ENCODE data around the gene DCAF4.

Gene DCAF4

DNA sequence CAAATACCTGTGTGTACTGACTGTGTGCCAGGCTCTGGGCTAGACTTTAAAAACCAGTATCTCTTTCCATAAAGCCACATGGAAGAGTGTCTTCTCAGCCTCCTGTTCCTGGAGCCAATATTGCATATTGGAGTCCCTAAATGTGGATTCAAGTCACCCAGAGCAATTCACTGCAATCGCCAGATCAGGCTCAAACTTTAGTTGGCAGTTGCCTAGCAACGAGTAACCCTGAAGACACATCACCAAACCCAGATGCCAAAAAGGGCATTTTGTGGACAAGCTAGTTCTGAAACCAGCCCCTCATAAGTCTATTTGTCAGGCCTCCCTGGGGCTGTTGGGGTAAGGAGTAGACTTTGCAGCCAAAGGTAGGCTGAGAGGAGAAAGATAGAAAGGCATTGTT is 46.1 kb upstream of the DCAF4 start:
- H3K27me3 ChIP-seq (ENCODE audit: insufficient read depth, poor library complexity, severe bottlenecking): no peaks in the 10 kb centered on the region
- DNase-seq (ENCODE audit: low spot score): no peak
- no peaks in the 10 kb centered on the region for H3K36me3 ChIP-seq (ENCODE audit: low read depth)
- peaks cover 6% of the 10 kb centered on the region for H3K4me1 ChIP-seq (ENCODE audit: insufficient read depth, poor library complexity, severe bottlenecking)
- ATAC-seq (ENCODE audit: low read depth): no peak
- no peak overlapping the region for H3K27ac ChIP-seq (ENCODE audit: poor library complexity, severe bottlenecking)
- no peak overlapping the region for H3K4me3 ChIP-seq (ENCODE audit: severe bottlenecking)
- H3K9me3 ChIP-seq (ENCODE audit: severe bottlenecking): no peaks in the 10 kb centered on the region
- TF ChIP-seq, protein P1, sequence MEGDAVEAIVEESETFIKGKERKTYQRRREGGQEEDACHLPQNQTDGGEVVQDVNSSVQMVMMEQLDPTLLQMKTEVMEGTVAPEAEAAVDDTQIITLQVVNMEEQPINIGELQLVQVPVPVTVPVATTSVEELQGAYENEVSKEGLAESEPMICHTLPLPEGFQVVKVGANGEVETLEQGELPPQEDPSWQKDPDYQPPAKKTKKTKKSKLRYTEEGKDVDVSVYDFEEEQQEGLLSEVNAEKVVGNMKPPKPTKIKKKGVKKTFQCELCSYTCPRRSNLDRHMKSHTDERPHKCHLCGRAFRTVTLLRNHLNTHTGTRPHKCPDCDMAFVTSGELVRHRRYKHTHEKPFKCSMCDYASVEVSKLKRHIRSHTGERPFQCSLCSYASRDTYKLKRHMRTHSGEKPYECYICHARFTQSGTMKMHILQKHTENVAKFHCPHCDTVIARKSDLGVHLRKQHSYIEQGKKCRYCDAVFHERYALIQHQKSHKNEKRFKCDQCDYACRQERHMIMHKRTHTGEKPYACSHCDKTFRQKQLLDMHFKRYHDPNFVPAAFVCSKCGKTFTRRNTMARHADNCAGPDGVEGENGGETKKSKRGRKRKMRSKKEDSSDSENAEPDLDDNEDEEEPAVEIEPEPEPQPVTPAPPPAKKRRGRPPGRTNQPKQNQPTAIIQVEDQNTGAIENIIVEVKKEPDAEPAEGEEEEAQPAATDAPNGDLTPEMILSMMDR (IDR thresholded peaks at IDR 0.05; ENCODE audit: poor library complexity, severe bottlenecking): no peak

DNA sequence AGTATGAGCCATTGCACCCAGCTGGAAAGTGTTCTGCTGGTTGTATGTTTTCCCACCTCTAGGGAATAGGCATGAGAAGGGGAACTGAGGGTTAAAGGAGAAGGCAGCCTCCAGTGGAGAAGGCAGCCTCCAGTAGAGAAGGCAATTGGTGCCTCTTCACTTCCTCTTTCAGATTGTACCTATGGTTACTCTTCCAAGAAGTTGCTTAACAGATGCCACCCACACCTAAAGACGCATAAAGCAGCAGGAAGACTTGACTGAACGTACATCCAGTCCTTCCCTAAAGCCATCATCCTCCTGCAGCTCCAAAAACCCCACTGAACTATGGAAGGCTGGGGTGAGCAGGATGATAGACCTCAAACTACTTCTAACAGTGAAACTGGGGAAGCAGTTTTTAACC is 45.4 kb upstream of the DCAF4 start:
- Histone ChIP-seq H3K27me3 (ENCODE audit: insufficient read depth, poor library complexity, severe bottlenecking) (no peaks in the 10 kb centered on the region), H3K9me3 (ENCODE audit: severe bottlenecking) (no peaks in the 10 kb centered on the region), H3K4me3 (ENCODE audit: severe bottlenecking) (no peak overlapping the region), H3K27ac (ENCODE audit: poor library complexity, severe bottlenecking) (no peak overlapping the region), H3K36me3 (ENCODE audit: low read depth) (no peaks in the 10 kb centered on the region), H3K4me1 (ENCODE audit: insufficient read depth, poor library complexity, severe bottlenecking) (peaks cover 6% of the 10 kb centered on the region)
- ATAC-seq (ENCODE audit: low read depth) (no peak), DNase-seq (ENCODE audit: low spot score) (no peak)
- TF ChIP-seq, protein P1 (IDR thresholded peaks at IDR 0.05; ENCODE audit: poor library complexity, severe bottlenecking): no peak

GRCh38 chr14:72881543-72881942 is 44.7 kb upstream of the DCAF4 start:
- no peaks in the 10 kb centered on the region for H3K36me3 ChIP-seq (ENCODE audit: low read depth)
- H3K4me3 ChIP-seq (ENCODE audit: severe bottlenecking): no peak overlapping the region

DNA sequence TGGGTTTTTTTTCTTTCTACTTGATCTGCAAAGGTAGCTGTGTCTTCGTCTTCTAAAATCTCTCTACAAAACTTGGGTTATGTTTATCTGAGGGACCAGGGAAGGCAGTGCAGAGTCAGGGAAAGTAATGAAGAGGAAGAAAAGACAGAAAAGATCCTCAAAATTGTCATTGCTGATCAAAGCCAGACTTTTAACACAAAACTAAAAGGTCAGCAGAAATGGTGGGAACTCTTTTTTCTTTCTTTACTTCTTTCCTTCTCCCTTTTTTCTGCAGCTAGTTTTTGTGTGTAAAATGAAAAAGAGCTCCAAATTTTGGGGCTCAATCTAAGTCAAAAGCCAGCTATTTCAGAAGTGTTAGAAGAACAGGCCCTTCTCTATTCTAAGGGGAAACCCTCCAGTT is 44.2 kb upstream of the DCAF4 start:
- DNase-seq (ENCODE audit: low spot score) (no peak), ATAC-seq (ENCODE audit: low read depth) (no peak)

More at GRCh38 chr14:72881543-72881942, 44.7 kb upstream of the DCAF4 start:
- ATAC-seq (ENCODE audit: low read depth): no peak
- no peaks in the 10 kb centered on the region for H3K9me3 ChIP-seq (ENCODE audit: severe bottlenecking)
- TF ChIP-seq, protein P1 (IDR thresholded peaks at IDR 0.05; ENCODE audit: poor library complexity, severe bottlenecking): no peak
- no peak for DNase-seq (ENCODE audit: low spot score)
- H3K4me1 ChIP-seq (ENCODE audit: insufficient read depth, poor library complexity, severe bottlenecking): peaks cover 6% of the 10 kb centered on the region
- no peaks in the 10 kb centered on the region for H3K27me3 ChIP-seq (ENCODE audit: insufficient read depth, poor library complexity, severe bottlenecking)
- H3K27ac ChIP-seq (ENCODE audit: poor library complexity, severe bottlenecking): no peak overlapping the region

DNA sequence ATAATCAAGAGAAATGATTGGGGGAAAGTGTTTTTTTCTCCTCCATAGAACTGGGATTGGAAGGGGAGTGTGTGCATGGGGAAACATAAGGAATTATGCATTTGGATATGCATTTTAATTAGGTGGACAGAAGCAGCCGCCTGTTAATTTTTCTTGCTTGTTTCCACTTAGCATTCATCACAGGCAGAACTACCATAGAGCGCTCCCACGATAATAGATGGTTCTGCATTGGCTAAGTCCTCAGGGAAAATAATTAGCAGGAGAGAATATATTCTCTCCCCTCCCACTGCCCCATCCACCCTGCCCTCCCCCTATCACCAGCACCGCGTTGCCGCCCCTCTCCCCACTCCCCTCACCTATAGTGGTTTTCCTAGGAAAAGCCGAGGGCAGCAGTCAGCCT is 43.8 kb upstream of the DCAF4 start:
- Histone ChIP-seq H3K4me3 (ENCODE audit: severe bottlenecking) (no peak overlapping the region), H3K27ac (ENCODE audit: poor library complexity, severe bottlenecking) (no peak overlapping the region), H3K27me3 (ENCODE audit: insufficient read depth, poor library complexity, severe bottlenecking) (peaks cover 2% of the 10 kb centered on the region), H3K4me1 (ENCODE audit: insufficient read depth, poor library complexity, severe bottlenecking) (peaks cover 6% of the 10 kb centered on the region), H3K36me3 (ENCODE audit: low read depth) (no peaks in the 10 kb centered on the region), H3K9me3 (ENCODE audit: severe bottlenecking) (no peaks in the 10 kb centered on the region)
- no peak for DNase-seq (ENCODE audit: low spot score)
- TF ChIP-seq, protein P1 (IDR thresholded peaks at IDR 0.05; ENCODE audit: poor library complexity, severe bottlenecking): no peak
- ATAC-seq (ENCODE audit: low read depth): no peak

More for the DNA sequence above, 44.2 kb upstream of the DCAF4 start:
- H3K36me3 ChIP-seq (ENCODE audit: low read depth): no peaks in the 10 kb centered on the region
- H3K27ac ChIP-seq (ENCODE audit: poor library complexity, severe bottlenecking): no peak overlapping the region
- H3K9me3 ChIP-seq (ENCODE audit: severe bottlenecking): no peaks in the 10 kb centered on the region
- peaks cover 6% of the 10 kb centered on the region for H3K4me1 ChIP-seq (ENCODE audit: insufficient read depth, poor library complexity, severe bottlenecking)
- TF ChIP-seq, protein P1 (IDR thresholded peaks at IDR 0.05; ENCODE audit: poor library complexity, severe bottlenecking): no peak
- H3K4me3 ChIP-seq (ENCODE audit: severe bottlenecking): no peak overlapping the region
- no peaks in the 10 kb centered on the region for H3K27me3 ChIP-seq (ENCODE audit: insufficient read depth, poor library complexity, severe bottlenecking)

All from RWPE2 (cell line).